HCT116 (cell line): ENCODE measurements around the gene FHIT.

Source experiments
- CEBPB ChIP-seq: IDR thresholded peaks from 2 replicates; pipeline ENCODE4 v1.6.1; 2012; ENCODE audit warnings: low read depth
- ELF1 ChIP-seq: IDR thresholded peaks from 2 replicates; pipeline ENCODE4 v1.6.1; 2012; ENCODE audit warnings: low read depth, borderline replicate concordance
- EZH2 ChIP-seq: fragments of 200-600 bp; sonication (generic); IDR thresholded peaks from 2 replicates; pipeline ENCODE4 v1.6.1; 2017; ENCODE audit warnings: antibody characterized with exemption, mixed run types
- POLR2A ChIP-seq: IDR thresholded peaks from 2 replicates; pipeline ENCODE4 v1.7.0; 2011; ENCODE audit warnings: borderline replicate concordance; ENCODE audit not compliant: insufficient read depth, insufficient read length; ENCODE audit errors: extremely low read depth
- REST ChIP-seq: IDR thresholded peaks from 2 replicates; pipeline ENCODE4 v1.6.1; 2012; ENCODE audit warnings: low read depth
- ZNF274 ChIP-seq: fragments of 200-500 bp; sonication (Bioruptor generic); IDR thresholded peaks from 2 replicates; pipeline ENCODE4 v1.6.1; 2014; ENCODE audit warnings: mild to moderate bottlenecking, low read depth, low read length, inconsistent platforms
- TF ChIP-seq, protein P1 (sequence below), 3 experiments: fragments of 200-600 bp in 1 of 3; sonication (generic) in 1 of 3; IDR thresholded peaks in 2 of 3; conservative IDR thresholded peaks in 1 of 3; 2 replicates each; pipeline ENCODE4 v1.5.1; 2012 to 2017; ENCODE audit warnings: low read depth in 2 of 3, low read length in 2 of 3, antibody characterized with exemption in 1 of 3, borderline replicate concordance in 1 of 3, control low read depth in 1 of 3, mild to moderate bottlenecking in 1 of 3, mixed read lengths in 1 of 3, mixed run types in 1 of 3, moderate library complexity in 1 of 3; ENCODE audit not compliant: insufficient read depth in 1 of 3

DNA sequence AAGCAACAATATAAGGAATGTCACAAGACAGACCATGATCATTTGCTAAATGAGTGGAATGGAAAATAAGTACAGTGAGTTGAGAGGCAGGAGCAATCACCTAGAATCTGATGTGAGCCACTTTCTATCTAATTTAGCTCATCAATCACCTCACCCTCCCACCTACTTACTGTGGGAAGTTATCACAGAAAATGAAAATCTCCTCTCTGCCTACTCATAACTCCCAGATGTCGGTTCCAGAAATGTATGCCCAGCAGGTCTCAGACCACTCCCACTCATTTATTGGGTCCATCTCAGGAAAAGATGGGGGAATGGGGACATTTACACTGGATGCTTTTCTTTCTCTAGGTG, 270.9 kb downstream of the FHIT start:
- TF ChIP-seq EZH2 (no peak), REST (no peak), POLR2A (no peak), ELF1 (no peak), CEBPB (no peak), ZNF274 (no peak)
- TF ChIP-seq, protein P1, sequence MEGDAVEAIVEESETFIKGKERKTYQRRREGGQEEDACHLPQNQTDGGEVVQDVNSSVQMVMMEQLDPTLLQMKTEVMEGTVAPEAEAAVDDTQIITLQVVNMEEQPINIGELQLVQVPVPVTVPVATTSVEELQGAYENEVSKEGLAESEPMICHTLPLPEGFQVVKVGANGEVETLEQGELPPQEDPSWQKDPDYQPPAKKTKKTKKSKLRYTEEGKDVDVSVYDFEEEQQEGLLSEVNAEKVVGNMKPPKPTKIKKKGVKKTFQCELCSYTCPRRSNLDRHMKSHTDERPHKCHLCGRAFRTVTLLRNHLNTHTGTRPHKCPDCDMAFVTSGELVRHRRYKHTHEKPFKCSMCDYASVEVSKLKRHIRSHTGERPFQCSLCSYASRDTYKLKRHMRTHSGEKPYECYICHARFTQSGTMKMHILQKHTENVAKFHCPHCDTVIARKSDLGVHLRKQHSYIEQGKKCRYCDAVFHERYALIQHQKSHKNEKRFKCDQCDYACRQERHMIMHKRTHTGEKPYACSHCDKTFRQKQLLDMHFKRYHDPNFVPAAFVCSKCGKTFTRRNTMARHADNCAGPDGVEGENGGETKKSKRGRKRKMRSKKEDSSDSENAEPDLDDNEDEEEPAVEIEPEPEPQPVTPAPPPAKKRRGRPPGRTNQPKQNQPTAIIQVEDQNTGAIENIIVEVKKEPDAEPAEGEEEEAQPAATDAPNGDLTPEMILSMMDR (IDR thresholded peaks at IDR 0.05 in 2 of 3, conservative IDR thresholded peaks at IDR 0.05 in 1 of 3; ENCODE audit: borderline replicate concordance in 1 of 3, insufficient read depth in 1 of 3, low read depth in 2 of 3, low read length in 2 of 3) = no peak
